Activated CD4-positive, alpha-beta T cell treated with anti-CD3 and anti-CD28 coated beads, Interleukin-10, Interleukin-2, amounts not matched to agents 100 ng/mL and 50 ng/mL, durations not matched to agents 16 hours and 8 hours (primary cell): ENCODE data around the gene SMIM1.
"Not testable (repeated sequence)": the region's sequence is repeated elsewhere in the genome, so short reads cannot be mapped to it uniquely, and the experiment has no call there.

Experiments
- DNase-seq: peaks from one replicate; pipeline ENCODE4 v3.0.0-alpha.2; 2020

Gene SMIM1

GRCh38 chr1:3738943-3739342 lies 33.6 kb upstream of the SMIM1 start:
- DNase-seq: no peak

GRCh38 chr1:3740042-3740441 lies 32.5 kb upstream of the SMIM1 start:
- DNase-seq: no peak

GRCh38 chr1:3740752-3741151 lies 31.8 kb upstream of the SMIM1 start:
- DNase-seq: no peak

GRCh38 chr1:3741566-3742438 lies 30.7 kb upstream of the SMIM1 start:
- DNase-seq: no peak

GRCh38 chr1:3742439-3743298 lies 29.9 kb upstream of the SMIM1 start:
- no peak for DNase-seq

GRCh38 chr1:3743421-3743820 lies 29.1 kb upstream of the SMIM1 start:
- DNase-seq: no peak

GRCh38 chr1:3743826-3744225 lies 28.7 kb upstream of the SMIM1 start:
- DNase-seq: no peak

GRCh38 chr1:3744646-3745045 lies 27.9 kb upstream of the SMIM1 start:
- DNase-seq: no peak

- no peak for DNase-seq
Measured at GRCh38 chr1:3745071-3745470, 27.5 kb upstream of the SMIM1 start.

GRCh38 chr1:3745590-3746381 lies 26.8 kb upstream of the SMIM1 start:
- DNase-seq: no peak

GRCh38 chr1:3746389-3746829 lies 26.1 kb upstream of the SMIM1 start:
- no peak for DNase-seq

- peak; percentile 92 for DNase-seq
Measured at GRCh38 chr1:3746830-3747521, 25.6 kb upstream of the SMIM1 start.

GRCh38 chr1:3747522-3747848 lies 25.1 kb upstream of the SMIM1 start:
- DNase-seq: no peak

- no peak for DNase-seq
Measured at GRCh38 chr1:3747903-3748302, 24.6 kb upstream of the SMIM1 start.

- not testable (repeated sequence) for DNase-seq
Measured at GRCh38 chr1:3748316-3748900, 24.1 kb upstream of the SMIM1 start.

GRCh38 chr1:3749512-3749911 lies 23.0 kb upstream of the SMIM1 start:
- DNase-seq: no peak

- no peak for DNase-seq
Measured at GRCh38 chr1:3750741-3751140, 21.8 kb upstream of the SMIM1 start.

GRCh38 chr1:3752400-3752945 lies 20.1 kb upstream of the SMIM1 start, which contains the start of gene CCDC27:
Gene CCDC27 (plus strand): TSS chr1:3752450. CDS start chr1:3752482, 32 bp downstream.
- no peak for DNase-seq

- no peak for DNase-seq
Measured at GRCh38 chr1:3753656-3754454, 18.7 kb upstream of the SMIM1 start.

- DNase-seq: no peak
Measured at GRCh38 chr1:3756394-3756793, 16.2 kb upstream of the SMIM1 start.

GRCh38 chr1:3759164-3759563 lies 13.4 kb upstream of the SMIM1 start:
- DNase-seq: no peak
